HL-60 (cell line): ENCODE data around the gene HDAC1.
A peak's percentile ranks its signal among the peaks of the same experiment; 100 is the strongest.

ENCODE experiments used
- DNase-seq, 2 experiments: peaks; one replicate each; pipeline ENCODE4 v3.0.0-alpha.2; 2010 to 2020; ENCODE audit warnings: low read depth in 1 of 2, low spot score in 1 of 2
- H3K27ac ChIP-seq: fragments of 250-450 bp; sonication (Bioruptor Pico); replicated peaks from 2 replicates; pipeline ENCODE4 v1.5.1; 2020; ENCODE audit warnings: mild to moderate bottlenecking, moderate library complexity
- H3K27me3 ChIP-seq: fragments of 250-450 bp; sonication (Bioruptor Pico); 2 replicates; pipeline ENCODE4 v1.5.1; 2021; ENCODE audit warnings: mild to moderate bottlenecking, moderate library complexity; ENCODE audit not compliant: insufficient read depth, poor library complexity, severe bottlenecking
- H3K4me3 ChIP-seq: replicated peaks from 2 replicates; pipeline ENCODE4 v1.5.1; 2011; ENCODE audit warnings: mild to moderate bottlenecking, control low read depth, low read length; ENCODE audit not compliant: insufficient read depth
- CTCF ChIP-seq: IDR thresholded peaks from one replicate; pipeline ENCODE4 v1.5.1; 2011; ENCODE audit warnings: low read length, control low read depth, inconsistent platforms; ENCODE audit not compliant: insufficient read depth
- GABPA ChIP-seq: IDR thresholded peaks from 2 replicates; pipeline ENCODE4 v1.6.1; 2012; ENCODE audit warnings: low read depth
- POLR2AphosphoS5 ChIP-seq: IDR thresholded peaks from 2 replicates; pipeline ENCODE4 v1.6.1; 2012; ENCODE audit warnings: low read depth
- REST ChIP-seq: IDR thresholded peaks from 2 replicates; pipeline ENCODE4 v1.6.1; 2012; ENCODE audit warnings: low read depth; ENCODE audit not compliant: insufficient replicate concordance
- SPI1 ChIP-seq: IDR thresholded peaks from 2 replicates; pipeline ENCODE4 v1.6.1; 2012; ENCODE audit warnings: low read depth, mild to moderate bottlenecking, borderline replicate concordance

Gene HDAC1

GRCh38 chr1:32334274-32334861 is 42.5 kb downstream of the HDAC1 start:
- no peaks in the 10 kb centered on the region for H3K27me3 ChIP-seq
- DNase-seq, result no peak
- no peak overlapping the region for H3K27ac ChIP-seq
- H3K4me3 ChIP-seq, result no peak overlapping the region
- TF ChIP-seq CTCF (no peak), SPI1 (no peak), GABPA (no peak), REST (no peak), POLR2AphosphoS5 (peak; percentile 43; the same call in 1 of the 2 replicates)

GRCh38 chr1:32334864-32335534 is 43.1 kb downstream of the HDAC1 start:
- Histone ChIP-seq H3K27me3 (no peaks in the 10 kb centered on the region), H3K4me3 (peak overlapping the region; percentile 43), H3K27ac (no peak overlapping the region)
- DNase-seq, result peak; percentile 36 to 38
- TF ChIP-seq POLR2AphosphoS5 (no peak), CTCF (peak; percentile 19)

GRCh38 chr1:32335535-32335789 is 43.6 kb downstream of the HDAC1 start:
- no peak for DNase-seq
- H3K27me3 ChIP-seq, result no peaks in the 10 kb centered on the region
- H3K27ac ChIP-seq, result no peak overlapping the region
- TF ChIP-seq POLR2AphosphoS5 (no peak), REST (no peak), GABPA (no peak), CTCF (no peak), SPI1 (no peak)
- peak overlapping the region; percentile 43 for H3K4me3 ChIP-seq
